Esophagus squamous epithelium (tissue), 4 donors: ENCODE results near the gene TSEN2.

Experiments
- CTCF ChIP-seq, 6 experiments: fragments of 450-650 bp in 4 of 6; fragments of 200-600 bp in 2 of 6; sonication (generic) in 2 of 6; IDR thresholded peaks; one replicate each; pipeline ENCODE4 v1.5.1; 2016 to 2019; ENCODE audit warnings: antibody characterized with exemption in 6 of 6, mild to moderate bottlenecking in 4 of 6, moderate library complexity in 4 of 6
- POLR2A ChIP-seq, 4 donors: fragments of 450-650 bp; IDR thresholded peaks; one replicate each; pipeline ENCODE4 v1.6.1; 2017; ENCODE audit warnings: antibody characterized with exemption in 4 of 4, mild to moderate bottlenecking in 4 of 4, moderate library complexity in 3 of 4

DNA sequence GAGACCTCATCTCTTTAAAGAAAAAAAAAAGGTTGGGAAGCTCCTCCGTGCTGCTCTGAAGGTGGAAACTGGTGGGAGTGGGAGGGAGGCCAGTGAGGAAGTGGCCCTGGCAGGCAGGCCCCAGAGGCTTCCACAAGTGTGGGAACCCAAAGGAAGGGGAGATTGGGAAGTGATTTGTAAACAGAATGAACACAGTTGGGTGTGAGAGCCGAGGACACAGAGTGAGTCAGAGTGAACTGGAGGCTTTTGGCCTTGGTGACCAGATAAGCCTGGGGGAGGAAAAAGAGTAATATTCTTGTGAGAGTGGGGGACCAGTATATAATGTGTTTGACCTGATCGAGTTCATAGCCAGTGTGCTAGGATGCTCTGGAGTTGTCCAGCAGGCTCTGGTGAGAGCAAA lies 95.6 kb downstream of the TSEN2 start:
- TF ChIP-seq CTCF (IDR thresholded peaks at IDR 0.05): no peak
- TF ChIP-seq POLR2A (IDR thresholded peaks at IDR 0.05): no peak
